Glomerular endothelial cell (primary cell): ENCODE measurements around the gene TMEM151B. TPM values are rescaled to one million over a fixed set of nuclear protein-coding genes. Genes with fewer than 3 reads are reported as not detected.

Experiments used
- DNase-seq: peaks from one replicate; pipeline ENCODE4 v3.0.0-alpha.2; 2011; ENCODE audit warnings: low read depth, low spot score; ENCODE audit errors: extremely low read depth
- total RNA-seq: library from RNA; depleted of rRNA; stranded (reverse); fragments of >200 nt; gene quantifications from 2 replicates; pipeline ENCODE4 v1.2.3, GENCODE V29; 2015

The TMEM151B gene
- total RNA-seq, 1 donor from 2014 or later: not detected

GRCh38 chr6:44356487-44356886, 86.2 kb downstream of the TMEM151B start:
- no peak for DNase-seq

Other genes with a start within 250 kb of the TMEM151B start
- gene MRPL14, start 143.0 kb upstream of the TMEM151B start, total RNA-seq: 66.2 and 78.2 TPM in 2 replicates
- 70.1 and 80.8 TPM in 2 replicates for gene TMEM63B, start 142.9 kb upstream of the TMEM151B start, total RNA-seq
- gene CAPN11, start 111.6 kb upstream of the TMEM151B start, total RNA-seq: 3.2 and 4.1 TPM in 2 replicates
- gene MYMX, start 53.5 kb upstream of the TMEM151B start, total RNA-seq: 2.2 TPM in 1 of 2 replicates, not detected in the other
- 185 and 208 TPM in 2 replicates for gene SLC29A1, start 46.9 kb upstream of the TMEM151B start, total RNA-seq
- 1,001 and 1,125 TPM in 2 replicates for gene HSP90AB1, start 23.3 kb upstream of the TMEM151B start, total RNA-seq
- 51.2 and 56.6 TPM in 2 replicates for gene SLC35B2, start 12.9 kb upstream of the TMEM151B start, total RNA-seq
- 30.5 and 56.9 TPM in 2 replicates for gene NFKBIE, start 4.9 kb upstream of the TMEM151B start, total RNA-seq
- gene AARS2, start 42.9 kb downstream of the TMEM151B start, total RNA-seq: 12.4 and 12.6 TPM in 2 replicates
- not detected in 2 replicates for gene SPATS1, start 72.2 kb downstream of the TMEM151B start, total RNA-seq
- gene CDC5L, start 117.3 kb downstream of the TMEM151B start, total RNA-seq: 15.5 and 18.7 TPM in 2 replicates